ENCODE measurements around the gene C9orf78. TPM values are rescaled to one million over a fixed set of nuclear protein-coding genes. Genes with fewer than 3 reads are reported as not detected.

Gene C9orf78
- polyA plus RNA-seq, 3 donors: 39.1 to 70.7 (median 41.9) TPM

DNA sequence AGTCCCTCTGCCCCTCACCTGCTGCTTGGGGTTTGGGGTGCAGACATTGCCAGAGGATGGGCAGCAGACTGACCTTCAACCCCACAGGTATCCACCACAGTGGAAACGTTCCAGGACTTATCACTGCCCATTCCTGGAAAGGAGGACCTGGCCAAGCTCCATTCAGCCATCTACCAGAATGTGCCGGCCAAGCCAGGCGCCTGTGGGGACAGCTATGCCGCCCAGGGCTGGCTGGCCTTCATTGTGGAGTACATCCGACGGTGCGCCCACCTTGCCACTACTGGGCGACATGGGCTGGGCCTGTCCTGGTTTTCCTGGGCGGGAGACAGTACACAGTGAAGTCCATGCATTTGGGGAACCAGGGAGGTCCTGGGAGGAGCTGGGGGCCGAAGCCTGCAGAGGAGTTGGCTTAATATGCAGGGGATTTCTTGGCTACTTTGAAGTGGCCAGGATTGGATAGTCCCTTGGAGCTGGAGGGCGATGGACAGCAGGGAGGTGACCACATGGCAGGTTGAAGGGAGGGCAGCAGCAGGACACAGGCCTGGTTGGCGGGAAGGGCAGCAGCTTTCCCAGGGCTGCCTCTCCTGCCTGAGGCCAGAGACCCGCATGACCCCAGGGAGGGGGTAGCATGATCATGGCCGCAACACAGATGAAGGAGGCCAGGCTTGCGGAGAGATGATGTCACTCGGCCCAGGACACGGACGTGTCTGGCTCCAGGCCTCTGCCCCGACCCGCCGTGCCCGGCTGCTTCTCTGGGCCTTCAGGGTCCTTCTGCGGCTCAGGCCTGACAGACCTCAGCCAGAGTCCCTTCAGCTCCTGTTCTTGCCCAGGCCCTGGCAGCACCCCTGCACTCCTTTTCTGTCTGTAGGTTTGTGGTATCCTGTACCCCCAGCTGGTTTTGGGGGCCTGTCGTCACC is 34.8 kb upstream of the C9orf78 start:
- WGBS, 3 donors: 90 to 91% (median 91%) methylated on average over 22 to 24 of the region's 24 CpGs

DNA sequence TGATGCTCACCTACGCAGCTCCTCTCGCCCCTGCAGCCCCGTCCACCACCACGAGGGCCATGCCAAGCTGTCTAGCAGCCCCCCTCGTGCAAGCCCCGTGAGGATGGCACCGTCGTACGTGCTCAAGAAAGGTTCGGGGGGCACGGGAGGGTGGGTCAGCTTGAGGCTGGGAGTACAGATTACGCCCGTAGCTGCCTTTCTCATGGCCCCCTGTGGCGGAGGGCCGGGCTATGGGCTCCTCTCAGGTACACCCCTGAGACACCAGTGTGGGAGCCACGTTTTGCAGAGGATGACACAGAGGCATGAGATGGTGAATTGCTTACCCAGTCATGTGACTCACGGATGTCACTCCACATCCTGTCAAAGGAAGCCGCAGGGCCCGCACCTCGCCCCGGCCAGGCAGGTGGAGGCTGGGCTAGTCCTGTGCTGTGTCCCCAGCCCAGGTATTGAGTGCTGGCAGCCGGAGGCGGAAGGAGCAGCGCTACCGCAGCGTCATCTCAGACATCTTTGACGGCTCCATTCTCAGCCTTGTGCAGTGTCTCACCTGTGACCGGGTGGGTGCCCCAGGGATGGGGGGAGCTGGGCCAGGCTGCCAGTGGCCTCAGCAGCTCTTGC is 33.9 kb upstream of the C9orf78 start:
- H3K27ac ChIP-seq (ENCODE audit: low read depth, low read length): no peak overlapping the region
- 76 to 86% (median 81%) methylated on average over 28 of the region's 28 CpGs for WGBS, 3 donors

More for the DNA sequence above, 34.8 kb upstream of the C9orf78 start:
- no peak overlapping the region for H3K27ac ChIP-seq (ENCODE audit: low read depth, low read length)

DNA sequence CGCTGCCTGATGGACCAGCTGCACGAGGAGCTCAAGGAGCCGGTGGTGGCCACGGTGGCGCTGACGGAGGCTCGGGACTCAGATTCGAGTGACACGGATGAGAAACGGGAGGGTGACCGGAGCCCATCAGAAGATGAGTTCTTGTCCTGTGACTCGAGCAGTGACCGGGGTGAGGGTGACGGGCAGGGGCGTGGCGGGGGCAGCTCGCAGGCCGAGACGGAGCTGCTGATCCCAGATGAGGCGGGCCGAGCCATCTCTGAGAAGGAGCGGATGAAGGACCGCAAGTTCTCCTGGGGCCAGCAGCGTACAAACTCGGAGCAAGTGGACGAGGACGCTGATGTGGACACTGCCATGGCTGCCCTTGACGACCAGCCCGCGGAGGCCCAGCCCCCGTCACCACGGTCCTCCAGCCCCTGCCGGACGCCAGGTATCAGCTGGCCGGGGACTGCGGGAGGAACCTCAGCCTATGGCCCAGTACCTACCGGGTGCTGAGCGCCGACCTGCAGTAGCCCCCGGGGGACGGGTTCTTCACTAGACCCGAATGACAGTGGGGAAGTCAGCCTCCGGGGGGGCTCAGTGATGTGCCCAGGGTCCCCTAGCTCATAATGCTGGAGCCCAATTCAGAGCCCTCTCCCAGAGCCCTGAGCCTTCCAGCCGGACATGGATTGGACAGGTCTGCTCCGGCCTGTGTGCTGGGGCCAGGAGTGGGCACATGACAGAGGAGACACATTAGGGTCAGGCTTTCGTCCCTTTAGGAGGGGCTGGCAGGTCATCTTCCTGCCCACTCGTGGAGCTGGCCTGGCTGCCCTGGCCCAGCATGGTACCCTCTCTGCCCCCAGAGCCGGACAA is 33.2 kb upstream of the C9orf78 start:
- whole genome bisulfite sequencing, 3 donors: 87 to 89% (median 87%) methylated on average over 47 to 48 of the region's 48 CpGs
- H3K27ac ChIP-seq (ENCODE audit: low read depth, low read length): no peak overlapping the region

DNA sequence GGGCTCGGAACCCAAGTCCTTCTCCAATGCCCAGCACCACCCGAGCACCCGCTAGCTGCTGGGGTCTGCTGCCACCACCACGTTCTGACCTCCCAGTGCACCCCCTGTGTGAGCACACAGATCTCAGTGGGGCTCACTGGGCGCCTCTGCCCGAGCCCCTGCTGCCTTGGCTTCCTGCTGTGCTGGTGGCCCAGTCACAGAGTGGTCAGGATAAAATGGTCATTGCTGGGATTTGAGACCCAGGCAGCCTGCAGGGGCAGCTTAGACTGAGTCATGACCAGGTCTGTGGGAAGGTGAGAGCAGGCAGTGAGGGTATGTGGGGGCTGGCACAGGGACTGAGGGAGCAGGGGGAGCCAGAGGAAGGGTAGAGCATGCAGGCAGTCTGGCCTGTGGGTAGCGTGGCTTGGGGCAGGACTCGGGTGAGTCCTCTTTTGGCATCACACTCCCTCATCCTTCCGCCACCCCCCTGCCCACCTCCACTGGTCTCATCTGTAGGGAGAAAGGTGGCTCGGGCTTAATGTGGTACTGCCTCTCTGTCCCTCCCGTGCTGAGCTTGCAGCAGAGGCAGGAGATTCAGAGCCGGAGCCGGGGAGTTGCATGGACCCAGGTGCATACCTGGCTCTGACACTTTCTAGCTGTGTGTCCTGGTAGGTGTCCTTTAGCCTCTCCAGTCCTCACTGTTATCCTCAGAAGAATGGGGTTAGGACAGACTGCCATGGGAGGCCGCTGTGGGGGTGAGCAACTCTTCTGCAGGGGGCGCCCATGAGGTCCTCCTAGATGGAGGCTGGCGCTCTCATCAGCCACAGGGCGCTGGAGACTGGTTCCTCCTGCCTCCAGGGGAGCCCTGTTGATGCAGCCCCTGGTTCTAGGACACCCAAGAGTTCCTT is 32.3 kb upstream of the C9orf78 start:
- 78 to 81% (median 80%) methylated on average over 15 to 17 of the region's 17 CpGs for WGBS, 3 donors
- H3K27ac ChIP-seq (ENCODE audit: low read depth, low read length): no peak overlapping the region

DNA sequence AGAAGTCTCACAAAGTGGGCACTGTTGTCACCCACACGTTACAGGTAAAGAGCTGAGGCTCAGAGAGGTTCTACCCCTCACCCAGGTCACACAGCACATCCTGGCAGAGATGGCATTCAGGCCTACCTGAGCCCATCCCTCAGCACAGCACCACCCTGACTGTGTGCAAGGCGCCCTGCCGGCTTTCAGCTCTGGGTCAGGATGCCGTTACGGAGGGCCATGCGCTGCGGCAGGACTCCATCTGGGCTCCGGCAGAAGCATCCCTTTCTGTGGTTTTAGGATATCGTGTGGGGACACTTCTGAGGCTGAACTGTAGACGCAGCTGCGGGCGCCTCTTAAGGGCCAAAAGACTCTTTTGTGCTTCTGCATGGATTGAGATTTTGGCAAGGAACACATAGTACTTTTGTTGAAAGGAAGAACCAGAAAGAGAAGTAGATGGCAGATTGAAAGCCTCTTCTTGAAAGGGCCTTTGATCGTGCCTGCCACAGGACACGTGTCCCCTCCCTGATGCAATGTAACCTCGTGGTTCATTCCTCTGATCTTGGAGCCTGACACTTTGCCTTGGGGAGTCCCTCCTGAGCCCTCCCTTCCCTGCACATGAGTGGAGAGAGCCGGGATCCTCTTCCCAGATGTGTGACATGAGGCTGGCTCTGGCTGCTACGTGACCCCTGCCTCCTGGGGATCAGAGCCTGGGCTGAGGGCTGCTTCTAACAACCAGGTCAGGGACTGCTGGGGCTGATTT is 31.5 kb upstream of the C9orf78 start:
- no peak overlapping the region for H3K27ac ChIP-seq (ENCODE audit: low read depth, low read length)
- WGBS, 3 donors: 67 to 83% (median 73%) methylated on average over 17 of the region's 17 CpGs

DNA sequence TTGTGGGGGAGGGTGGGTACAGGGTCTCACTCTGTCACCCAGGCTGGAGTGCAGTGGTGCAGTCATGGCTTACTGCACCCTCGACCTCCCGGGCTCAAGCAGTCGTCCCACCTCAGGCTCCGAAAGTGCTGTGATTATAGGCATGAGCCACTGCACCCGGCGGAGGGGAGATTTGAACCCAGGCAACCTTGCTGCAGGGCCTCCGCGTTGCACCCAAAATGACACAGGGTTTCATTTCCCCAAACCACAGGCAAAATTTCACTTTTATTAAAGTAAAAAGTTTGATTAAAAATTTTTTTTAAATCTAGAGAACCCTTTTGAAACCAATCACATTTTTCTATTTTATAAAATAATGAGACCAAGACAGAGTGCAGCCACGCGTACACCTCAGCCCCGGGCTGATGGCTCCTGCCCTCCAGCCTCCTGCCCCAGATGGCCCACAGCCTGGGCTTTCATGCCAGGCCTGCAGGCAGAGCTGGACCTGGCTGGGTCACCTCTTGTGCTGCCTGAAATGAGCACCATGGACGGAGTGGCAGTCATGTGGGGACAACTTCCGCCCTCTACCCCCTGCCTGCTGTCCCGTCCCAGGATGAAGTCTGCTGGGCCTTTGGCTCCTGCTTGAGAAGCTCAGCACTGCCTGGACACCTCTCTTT is 30.7 kb upstream of the C9orf78 start:
- WGBS, 3 donors: 70 to 87% (median 73%) methylated on average over 14 of the region's 14 CpGs
- H3K27ac ChIP-seq (ENCODE audit: low read depth, low read length): no peak overlapping the region

DNA sequence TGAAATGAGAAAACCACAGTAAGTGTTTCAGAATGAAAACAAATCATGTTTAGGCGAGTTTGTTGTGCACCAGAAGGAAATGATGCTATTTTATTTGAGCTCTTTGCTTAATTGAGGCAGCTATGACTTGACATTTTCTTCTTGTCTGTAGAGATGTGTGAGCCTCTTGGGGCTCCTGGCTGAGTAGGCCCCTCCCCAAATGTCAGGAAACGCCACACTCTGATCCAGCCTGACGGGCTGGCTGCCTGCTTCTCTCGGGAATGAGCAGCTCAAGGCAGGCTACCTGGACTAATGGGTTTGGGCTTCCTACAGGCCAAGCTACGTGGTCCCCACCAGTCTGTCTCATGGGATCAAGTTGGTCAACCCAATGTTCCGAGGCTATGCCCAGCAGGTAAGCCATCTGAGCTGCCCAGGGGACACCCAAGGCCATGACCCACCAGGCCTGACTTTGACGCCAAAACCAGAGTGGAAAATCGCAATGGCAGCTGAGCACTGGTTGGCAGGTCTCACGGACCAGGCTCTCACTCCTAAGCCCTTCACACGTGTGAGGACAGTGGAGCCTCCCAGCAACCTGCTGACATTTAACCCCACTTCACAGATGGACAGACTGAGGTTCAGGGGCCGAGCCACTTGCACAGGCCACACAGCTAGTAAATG is 30.0 kb upstream of the C9orf78 start:
- H3K27ac ChIP-seq (ENCODE audit: low read depth, low read length): no peak overlapping the region
- WGBS, 3 donors: 57 to 75% (median 62%) methylated on average over 11 of the region's 11 CpGs

DNA sequence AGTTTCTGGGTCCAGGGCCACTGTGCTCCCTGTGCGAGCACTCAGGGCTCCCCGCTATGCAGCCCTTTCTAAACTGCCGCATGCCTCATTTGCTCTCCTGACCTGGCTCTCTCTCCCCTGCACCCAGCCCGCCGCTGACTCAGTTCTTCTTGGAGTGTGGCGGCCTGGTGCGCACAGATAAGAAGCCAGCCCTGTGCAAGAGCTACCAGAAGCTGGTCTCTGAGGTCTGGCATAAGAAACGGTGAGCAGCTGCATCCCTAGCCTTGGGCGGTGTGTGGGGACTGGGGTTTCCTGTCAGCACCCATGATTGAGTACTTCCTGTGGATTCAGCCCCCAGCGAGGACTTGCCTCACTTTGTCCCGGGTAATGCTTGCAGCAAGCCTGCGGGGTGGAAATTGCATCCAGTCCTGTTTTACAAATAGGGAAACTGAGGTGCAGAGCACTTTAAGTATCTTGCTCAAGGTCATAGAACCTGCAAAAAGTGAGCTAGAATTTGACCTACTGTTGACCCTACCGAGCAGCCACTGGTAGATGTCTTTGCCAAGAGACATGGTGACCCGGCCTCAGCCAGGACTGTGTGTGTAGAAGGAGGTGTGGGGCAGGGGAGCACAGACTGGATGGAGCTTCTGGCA is 28.1 kb upstream of the C9orf78 start:
- WGBS, 3 donors: 37 to 74% (median 47%) methylated on average over 14 of the region's 14 CpGs
- no peak overlapping the region for H3K27ac ChIP-seq (ENCODE audit: low read depth, low read length)

DNA sequence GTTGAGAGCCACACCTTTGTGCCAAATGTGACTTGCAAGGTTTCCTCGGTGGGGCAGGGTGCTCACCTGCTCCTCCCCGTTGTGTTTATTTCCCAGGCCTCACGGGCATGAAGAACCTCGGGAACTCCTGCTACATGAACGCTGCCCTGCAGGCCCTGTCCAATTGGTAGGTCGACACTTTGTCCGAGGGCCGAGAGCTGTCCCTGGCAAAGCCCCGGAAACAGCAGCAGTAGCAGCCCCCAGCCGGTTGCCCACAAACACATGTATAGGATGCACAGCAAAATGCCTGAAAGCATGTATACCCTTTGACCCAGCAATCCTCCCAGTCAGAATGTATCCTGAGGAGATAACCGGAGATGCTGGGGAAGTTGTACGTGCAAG is 26.4 kb upstream of the C9orf78 start:
- 79 to 91% (median 79%) methylated on average over 12 of the region's 12 CpGs for WGBS, 3 donors
- H3K27ac ChIP-seq (ENCODE audit: low read depth, low read length): no peak overlapping the region

DNA sequence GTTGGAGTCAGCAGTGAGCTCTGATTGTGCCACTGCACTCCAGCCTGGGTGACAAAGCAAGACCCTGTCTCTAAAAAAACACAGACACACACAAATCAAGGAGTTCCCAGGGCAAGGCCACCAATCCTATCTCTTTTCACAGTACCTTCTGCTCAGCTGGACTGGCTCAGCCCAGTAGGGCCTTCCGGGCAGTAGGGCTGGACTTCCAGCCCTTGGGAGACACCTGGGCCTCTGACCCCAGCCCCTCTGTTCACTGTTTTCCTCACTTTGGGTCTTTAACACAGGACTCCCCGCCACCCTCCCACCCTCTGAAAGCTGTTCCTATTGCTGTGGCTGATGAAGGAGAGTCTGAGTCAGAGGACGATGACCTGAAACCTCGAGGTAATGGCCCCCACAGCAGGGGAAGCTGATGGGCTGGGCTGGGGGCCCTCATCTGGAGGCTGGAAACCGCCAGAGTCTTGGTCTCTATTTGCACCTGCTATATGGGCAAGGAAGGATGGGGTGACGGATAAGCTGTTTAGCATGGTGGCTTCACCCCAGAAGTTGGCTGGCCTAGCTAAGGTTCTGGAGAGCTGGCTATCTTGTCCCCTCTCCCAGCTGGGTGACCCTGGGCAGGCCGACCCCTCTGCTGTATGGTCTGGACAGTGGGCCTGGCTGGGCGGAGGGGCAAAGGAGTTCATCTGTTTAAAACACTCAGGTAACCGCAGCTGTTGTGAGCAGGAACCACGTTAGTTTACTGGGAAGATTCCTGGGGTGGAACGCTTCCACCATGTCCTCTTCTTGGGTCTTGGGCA is 25.8 kb upstream of the C9orf78 start:
- 68 to 81% (median 71%) methylated on average over 11 of the region's 11 CpGs for WGBS, 3 donors
- H3K27ac ChIP-seq (ENCODE audit: low read depth, low read length): no peak overlapping the region

DNA sequence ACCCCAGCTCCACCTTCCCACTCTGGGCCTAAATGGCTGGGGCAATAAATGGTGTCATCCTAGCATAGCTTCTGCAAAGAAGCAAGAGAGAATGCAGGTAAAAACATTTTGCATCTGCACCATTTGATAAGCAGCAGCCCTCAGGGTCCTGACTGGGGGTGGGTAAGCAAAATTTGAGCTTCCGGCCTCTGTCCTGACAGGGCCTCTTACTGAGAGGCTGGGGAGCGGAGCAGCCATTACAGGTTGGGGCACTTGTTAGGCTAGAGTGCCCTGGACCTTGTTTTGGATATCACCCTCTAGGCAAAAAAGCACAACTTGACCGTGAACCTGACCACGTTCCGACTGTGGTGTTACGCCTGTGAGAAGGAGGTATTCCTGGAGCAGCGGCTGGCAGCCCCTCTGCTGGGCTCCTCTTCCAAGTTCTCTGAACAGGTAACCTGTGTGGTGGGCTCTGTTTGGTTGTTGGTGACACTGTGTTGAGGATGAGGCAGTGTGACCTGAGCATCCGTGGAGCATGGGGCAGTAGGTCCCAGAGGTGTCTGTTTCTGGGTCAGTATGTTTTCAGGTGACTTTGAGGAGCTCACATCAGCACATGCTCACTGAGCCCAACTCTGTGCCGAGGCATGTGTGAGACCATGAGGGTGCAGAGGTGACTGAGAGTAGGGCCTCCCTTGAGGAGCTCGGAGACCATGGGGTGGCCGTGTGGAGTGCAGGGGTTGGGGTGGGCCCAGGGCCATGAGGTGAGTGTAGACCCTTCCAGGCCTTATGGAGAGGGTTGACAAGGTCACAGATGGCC is 23.3 kb upstream of the C9orf78 start:
- WGBS, 3 donors: 87 to 93% (median 88%) methylated on average over 11 of the region's 11 CpGs
- H3K27ac ChIP-seq (ENCODE audit: low read depth, low read length): no peak overlapping the region

DNA sequence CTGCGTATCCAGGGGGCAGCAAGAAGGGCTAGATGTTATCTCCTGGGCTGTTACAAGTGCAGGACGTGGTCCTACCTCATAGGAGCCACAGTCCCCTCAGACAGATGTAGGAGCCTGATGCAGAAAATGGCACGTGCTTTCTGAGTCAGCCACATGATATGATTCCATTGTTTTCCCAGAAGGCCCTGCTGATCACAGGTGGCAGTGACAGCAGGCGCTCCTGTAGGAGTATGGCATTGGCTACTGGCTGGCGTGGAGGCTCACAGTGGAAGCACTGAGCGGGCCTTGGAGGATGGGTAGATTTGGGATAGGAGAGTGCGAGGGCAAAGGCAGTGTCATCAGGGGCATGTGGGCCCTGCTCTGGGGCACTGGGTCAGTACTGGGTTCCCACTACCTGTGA is 22.1 kb upstream of the C9orf78 start:
- 89 to 92% (median 90%) methylated on average over 7 of the region's 7 CpGs for WGBS, 3 donors
- no peak overlapping the region for H3K27ac ChIP-seq (ENCODE audit: low read depth, low read length)

DNA sequence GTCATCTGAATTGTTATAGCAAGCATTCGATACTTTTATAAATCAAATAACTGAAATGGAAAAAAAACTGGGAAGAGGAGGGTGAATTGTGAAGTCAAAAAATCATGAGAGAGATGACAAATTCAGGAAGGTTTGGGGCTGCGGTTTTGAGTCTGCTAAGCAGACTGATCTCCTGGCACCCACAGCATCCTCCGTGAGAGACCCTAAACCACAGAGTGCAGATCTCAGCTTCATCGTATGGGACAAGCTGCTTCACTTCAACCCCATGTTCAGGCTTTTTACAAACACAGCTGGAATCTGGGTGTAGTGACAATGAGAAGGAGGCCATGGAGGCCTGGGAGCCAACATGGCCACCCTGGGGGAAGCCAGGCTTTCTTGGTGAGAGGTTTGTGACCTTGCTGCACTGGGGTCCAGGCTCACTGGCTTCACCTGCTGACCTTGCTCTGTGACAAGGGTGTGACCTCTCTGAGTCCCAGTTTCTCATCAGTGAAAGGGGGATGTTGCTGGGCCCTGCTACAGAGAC is 19.6 kb upstream of the C9orf78 start:
- WGBS, 3 donors: 88 to 94% (median 90%) methylated on average over 4 of the region's 4 CpGs
- H3K27ac ChIP-seq (ENCODE audit: low read depth, low read length): no peak overlapping the region

DNA sequence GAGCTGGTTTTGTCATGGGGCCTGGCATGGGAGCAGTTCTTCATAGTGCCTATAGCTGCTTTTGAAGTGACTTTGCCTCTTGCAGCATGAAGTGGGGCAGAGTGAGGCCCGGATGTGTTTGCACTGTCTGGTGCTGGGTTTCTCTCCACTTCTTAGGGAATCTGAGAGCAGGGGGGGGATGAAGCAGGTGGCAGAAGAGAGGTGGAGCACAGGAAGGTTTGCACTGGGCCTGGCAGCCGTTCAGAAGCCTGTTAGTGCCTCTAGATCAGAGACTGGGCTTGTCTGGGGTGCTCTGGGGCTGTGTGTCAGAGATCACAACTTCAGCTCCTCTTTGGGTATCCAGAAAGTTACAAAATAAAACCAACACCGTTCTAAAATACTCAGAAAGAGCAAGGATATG is 18.5 kb upstream of the C9orf78 start:
- H3K27ac ChIP-seq (ENCODE audit: low read depth, low read length): no peak overlapping the region
- 48 to 71% (median 50%) methylated on average over 3 of the region's 3 CpGs for WGBS, 3 donors
